ENCODE data around the gene HS3ST3B1. TPM values are rescaled to one million over a fixed set of nuclear protein-coding genes. Genes with fewer than 3 reads are reported as not detected.

The HS3ST3B1 gene
- total RNA-seq, 1 experiment from 2014 or later: 22.3 TPM

GRCh38 chr17:14316126-14316832, 15.4 kb downstream of the HS3ST3B1 start:
- POLR2A ChIA-PET: interaction anchor here (2.4 kb wide), 1 partner anchor 15 kb away, joined by 12 read pairs; the partner anchor contains the start of gene HS3ST3B1

GRCh38 chr17:14317383-14317782, 16.5 kb downstream of the HS3ST3B1 start:
- ATAC-seq (peak; percentile 85), DNase-seq (ENCODE audit: low spot score) (no peak)
- Mint-ChIP-seq H3K27ac (peak overlapping the region; percentile 65), H3K27me3 (ENCODE audit: low read depth) (peaks cover 8% of the 10 kb centered on the region), H3K9me3 (0 out of 2 replicates have a peak, but pooled peaks cover 3% of the 10 kb centered on the region), H3K4me3 (peak overlapping the region; percentile 13; the same call in 1 of the 2 replicates), H3K36me3 (peaks cover 11% of the 10 kb centered on the region), H3K4me1 (peaks cover 81% of the 10 kb centered on the region)
- POLR2A ChIA-PET: interaction anchor here (2.4 kb wide), 1 partner anchor 16 kb away, joined by 12 read pairs; the partner anchor contains the start of gene HS3ST3B1
- CTCF ChIA-PET: interaction anchor here (1.0 to 2.0 kb wide), 4 partner anchors 16 to 839 kb away, joined by 3 to 5 read pairs (median 5); partner anchors contain the start of gene HS3ST3B1
- peak; percentile 49; the same call in 1 of the 2 replicates for TF ChIP-seq ZNF121 (CRISPR knock-in tag; IDR thresholded peaks at IDR 0.05)
- no peak for TF ChIP-seq CTCF (IDR thresholded peaks at IDR 0.05)
- TF ChIP-seq ZNF671 (CRISPR knock-in tag; IDR thresholded peaks at IDR 0.05): no peak
- TF ChIP-seq ZBTB43 (CRISPR knock-in tag; IDR thresholded peaks at IDR 0.05): no peak
- TF ChIP-seq ATF2 (CRISPR knock-in tag; IDR thresholded peaks at IDR 0.05; ENCODE audit: borderline replicate concordance, low read depth): no peak

More at GRCh38 chr17:14316126-14316832, 15.4 kb downstream of the HS3ST3B1 start:
- peaks cover 83% of the 10 kb centered on the region for H3K4me1 Mint-ChIP-seq
- CTCF ChIA-PET: interaction anchor here (1.4 to 2.0 kb wide), 3 partner anchors 15 to 840 kb away, joined by 5 read pairs; partner anchors contain the start of gene HS3ST3B1
- peak overlapping the region; percentile 71 for H3K27ac Mint-ChIP-seq
- 0 out of 2 replicates have a peak, but pooled peaks cover under 1% of the 10 kb centered on the region for H3K27me3 Mint-ChIP-seq (ENCODE audit: low read depth)
- peaks cover 11% of the 10 kb centered on the region for H3K36me3 Mint-ChIP-seq
- 0 out of 2 replicates have a peak, but pooled peaks cover 3% of the 10 kb centered on the region for H3K9me3 Mint-ChIP-seq
- DNase-seq (ENCODE audit: low spot score) (no peak), ATAC-seq (no peak)
- TF ChIP-seq ZBTB21 (CRISPR knock-in tag; IDR thresholded peaks at IDR 0.05; ENCODE audit: borderline replicate concordance): no peak
- TF ChIP-seq GABPB1 (CRISPR knock-in tag; IDR thresholded peaks at IDR 0.05): peak; percentile 45; the same call in 1 of the 2 replicates
- 0 out of 2 replicates have a peak, but pooled peaks have one; percentile 20 for TF ChIP-seq FOXK1 (CRISPR knock-in tag; IDR thresholded peaks at IDR 0.05)
- no peak overlapping the region for H3K4me3 Mint-ChIP-seq

- POLR2A ChIA-PET: interaction anchor here (0.6 to 2.4 kb wide), 3 partner anchors 10 to 17 kb away, joined by 3 to 12 read pairs (median 3); partner anchors contain the start of gene HS3ST3B1
- no peak for TF ChIP-seq ZBTB21 (CRISPR knock-in tag; IDR thresholded peaks at IDR 0.05; ENCODE audit: borderline replicate concordance)
- TF ChIP-seq ATF3 (CRISPR knock-in tag; conservative IDR thresholded peaks at IDR 0.05): no peak
- no peak for TF ChIP-seq PREB (CRISPR knock-in tag; IDR thresholded peaks at IDR 0.05; ENCODE audit: borderline replicate concordance)
- no peak for TF ChIP-seq ERG (CRISPR knock-in tag; IDR thresholded peaks at IDR 0.05)
- TF ChIP-seq ZMAT4 (CRISPR knock-in tag; IDR thresholded peaks at IDR 0.05): no peak
- no peak for TF ChIP-seq NR1H2 (CRISPR knock-in tag; IDR thresholded peaks at IDR 0.05)
- no peak for TF ChIP-seq ARID4B (CRISPR knock-in tag; IDR thresholded peaks at IDR 0.05; ENCODE audit: borderline replicate concordance)
Observed at GRCh38 chr17:14318109-14318917, 17.4 kb downstream of the HS3ST3B1 start.

More at GRCh38 chr17:14318109-14318917, 17.4 kb downstream of the HS3ST3B1 start:
- Mint-ChIP-seq H3K27me3 (ENCODE audit: low read depth) (peaks cover 17% of the 10 kb centered on the region), H3K4me3 (no peak overlapping the region), H3K36me3 (peaks cover 8% of the 10 kb centered on the region), H3K4me1 (peaks cover 81% of the 10 kb centered on the region), H3K27ac (no peak overlapping the region), H3K9me3 (0 out of 2 replicates have a peak, but pooled peaks cover 3% of the 10 kb centered on the region)
- ATAC-seq (no peak), DNase-seq (ENCODE audit: low spot score) (no peak)
- CTCF ChIA-PET: interaction anchor here (0.5 to 2.0 kb wide), 3 partner anchors 17 to 236 kb away, joined by 3 to 5 read pairs (median 3); partner anchors contain the start of gene HS3ST3B1

Data from WTC11 (cell line).